Lower leg skin (tissue), 4 donors: ENCODE results near the gene GAS6. TPM values are rescaled to one million over a fixed set of nuclear protein-coding genes. Genes with fewer than 3 reads are reported as not detected.

ENCODE experiments used
- DNase-seq, 2 donors: peaks; one replicate each; pipeline ENCODE4 v3.0.0-alpha.2; 2019; ENCODE audit warnings: low spot score in 2 of 2
- H3K4me3 ChIP-seq: fragments of 200-600 bp; sonication (generic); 2 replicates; pipeline ENCODE4 v1.5.1; 2017; ENCODE audit warnings: mild to moderate bottlenecking, low read depth; ENCODE audit not compliant: poor library complexity, severe bottlenecking
- CTCF ChIP-seq, 3 donors: fragments of 450-650 bp; IDR thresholded peaks; one replicate each; pipeline ENCODE4 v1.5.1; 2016; ENCODE audit warnings: antibody characterized with exemption in 3 of 3, mild to moderate bottlenecking in 3 of 3, moderate library complexity in 2 of 3
- POLR2A ChIP-seq, 2 donors: fragments of 450-650 bp; IDR thresholded peaks; one replicate each; pipeline ENCODE4 v1.6.1; 2016 to 2017; ENCODE audit warnings: antibody characterized with exemption in 2 of 2, mild to moderate bottlenecking in 1 of 2, moderate library complexity in 1 of 2
- WGBS, 2 donors: methylation state at CpG; one replicate each; pipeline ENCODE4 v1.1.5; 2018; 5-methylcytosine and 5-hydroxymethylcytosine counted together
- intact Hi-C: fragments of 100-400 bp; cut with DNase I; formaldehyde crosslinking; loops from one replicate; pipeline ENCODE4 v1.15.0; 2023; ENCODE audit warnings: low total_unique reads
- total RNA-seq, 4 donors: library from RNA; depleted of rRNA; stranded (reverse); fragments of >200 nt; gene quantifications; one replicate each; pipeline ENCODE4 v1.1.0, GENCODE V29; 2016

GAS6 gene
- total RNA-seq, 4 donors from 2014 or later: 176 to 307 (median 213) TPM

- intact Hi-C loops: no loop called here
- no peak overlapping the region for H3K4me3 ChIP-seq
- DNase-seq: no peak
- TF ChIP-seq POLR2A (IDR thresholded peaks at IDR 0.05): no peak
- 60% methylated on average over 3 of the region's 3 CpGs for WGBS, 2 donors
Measured at GRCh38 chr13:113849546-113849945, 14.3 kb downstream of the GAS6 start.

GRCh38 chr13:113848431-113849260 is 15.2 kb downstream of the GAS6 start:
- DNase-seq: peak in 1 of 2 donors; percentile 86
- WGBS, 2 donors: 67 to 75% methylated on average over 18 of the region's 18 CpGs
- intact Hi-C loops: no loop called here
- H3K4me3 ChIP-seq: no peak overlapping the region
- no peak for TF ChIP-seq POLR2A (IDR thresholded peaks at IDR 0.05)
- TF ChIP-seq CTCF (IDR thresholded peaks at IDR 0.05): no peak

GRCh38 chr13:113848020-113848419 is 15.9 kb downstream of the GAS6 start:
- intact Hi-C loops: no loop called here
- H3K4me3 ChIP-seq: no peak overlapping the region
- WGBS, 2 donors: 82 to 85% methylated on average over 8 of the region's 8 CpGs
- TF ChIP-seq POLR2A (IDR thresholded peaks at IDR 0.05): no peak
- TF ChIP-seq CTCF (IDR thresholded peaks at IDR 0.05): no peak
- DNase-seq: peak in 1 of 2 donors; percentile 73

GRCh38 chr13:113846636-113847318 is 17.1 kb downstream of the GAS6 start:
- intact Hi-C loops: no loop called here
- TF ChIP-seq CTCF (IDR thresholded peaks at IDR 0.05) (no peak), POLR2A (IDR thresholded peaks at IDR 0.05) (no peak)
- 91 to 92% methylated on average over 28 of the region's 28 CpGs for WGBS, 2 donors
- H3K4me3 ChIP-seq: no peak overlapping the region
- DNase-seq: peak in 1 of 2 donors; percentile 80

GRCh38 chr13:113845723-113846635 is 17.9 kb downstream of the GAS6 start:
- no peak for TF ChIP-seq POLR2A (IDR thresholded peaks at IDR 0.05)
- no peak for TF ChIP-seq CTCF (IDR thresholded peaks at IDR 0.05)

More at GRCh38 chr13:113845723-113846635, 17.9 kb downstream of the GAS6 start:
- DNase-seq: no peak
- 76 to 81% methylated on average over 30 of the region's 30 CpGs for WGBS, 2 donors
- no peak overlapping the region for H3K4me3 ChIP-seq
- intact Hi-C loops: no loop called here
